Astrocyte (in vitro differentiated cells and primary cell): ENCODE measurements around the gene RPS5. TPM values are rescaled to one million over a fixed set of nuclear protein-coding genes. Genes with fewer than 3 reads are reported as not detected.
A peak's percentile ranks its signal among the peaks of the same experiment; 100 is the strongest.

Source experiments
- DNase-seq: peaks from one replicate; pipeline ENCODE4 v3.0.0-alpha.2; 2010; ENCODE audit warnings: low read depth
- FAIRE-seq: peaks from 2 replicates; lab custom pipeline; 2011; peaks lifted over from hg19 to GRCh38; lab: Jason Lieb, UNC
- H2AFZ ChIP-seq: 2 replicates; pipeline ENCODE4 v1.6.0; 2012; ENCODE audit warnings: low read depth, low read length, inconsistent platforms
- H3K27ac ChIP-seq: 2 replicates; pipeline ENCODE4 v1.5.1; 2011; ENCODE audit warnings: low read depth, low read length, inconsistent platforms
- H3K27me3 ChIP-seq: 2 replicates; pipeline ENCODE4 v1.6.0; 2011; ENCODE audit warnings: low read length, inconsistent platforms; ENCODE audit not compliant: insufficient read depth
- H3K36me3 ChIP-seq: 2 replicates; pipeline ENCODE4 v1.5.1; 2011; ENCODE audit warnings: low read length, inconsistent platforms; ENCODE audit not compliant: insufficient read depth
- H3K4me1 ChIP-seq: 2 replicates; pipeline ENCODE4 v1.5.1; 2011; ENCODE audit warnings: low read length, inconsistent platforms; ENCODE audit not compliant: insufficient read depth
- H3K4me2 ChIP-seq: 2 replicates; pipeline ENCODE4 v1.6.0; 2012; ENCODE audit warnings: low read length, inconsistent platforms
- H3K4me3 ChIP-seq: 2 replicates; pipeline ENCODE4 v1.5.1; 2011; ENCODE audit warnings: low read depth, mild to moderate bottlenecking, low read length, inconsistent platforms; ENCODE audit not compliant: insufficient read depth
- H3K79me2 ChIP-seq: 2 replicates; pipeline ENCODE4 v1.6.0; 2012; ENCODE audit warnings: mild to moderate bottlenecking, low read length, inconsistent platforms; ENCODE audit not compliant: insufficient read depth
- H3K9ac ChIP-seq: 2 replicates; pipeline ENCODE4 v1.6.0; 2012; ENCODE audit warnings: mild to moderate bottlenecking, low read length, inconsistent platforms
- H3K9me3 ChIP-seq: 2 replicates; pipeline ENCODE4 v1.5.1; 2012; ENCODE audit warnings: low read depth, mild to moderate bottlenecking, low read length, inconsistent platforms; ENCODE audit not compliant: insufficient read depth
- H4K20me1 ChIP-seq: 2 replicates; pipeline ENCODE4 v1.6.0; 2012; ENCODE audit warnings: low read length, inconsistent platforms; ENCODE audit not compliant: insufficient read depth
- H3K27ac Mint-ChIP-seq: one replicate; pipeline ENCODE4 v1.8.0; 2021; ENCODE audit warnings: mild to moderate bottlenecking, mixed read lengths; ENCODE audit not compliant: unreplicated experiment
- H3K27me3 Mint-ChIP-seq: one replicate; pipeline ENCODE4 v1.8.0; 2021; ENCODE audit warnings: low read depth, mixed read lengths; ENCODE audit not compliant: unreplicated experiment
- H3K36me3 Mint-ChIP-seq: one replicate; pipeline ENCODE4 v1.8.0; 2021; ENCODE audit warnings: low read depth, mixed read lengths; ENCODE audit not compliant: unreplicated experiment
- H3K4me1 Mint-ChIP-seq: one replicate; pipeline ENCODE4 v1.8.0; 2021; ENCODE audit warnings: low read depth, mixed read lengths; ENCODE audit not compliant: unreplicated experiment
- H3K4me3 Mint-ChIP-seq: one replicate; pipeline ENCODE4 v1.8.0; 2021; ENCODE audit warnings: mild to moderate bottlenecking, moderate library complexity, mixed read lengths; ENCODE audit not compliant: unreplicated experiment
- H3K9me3 Mint-ChIP-seq: one replicate; pipeline ENCODE4 v1.8.0; 2021; ENCODE audit warnings: mild to moderate bottlenecking, mixed read lengths; ENCODE audit not compliant: unreplicated experiment
- EZH2 ChIP-seq: IDR thresholded peaks from 2 replicates; pipeline ENCODE4 v1.6.1; 2012; ENCODE audit warnings: mild to moderate bottlenecking, low read length, inconsistent platforms; ENCODE audit not compliant: insufficient read depth
- total RNA-seq: library from RNA; stranded (reverse); gene quantifications from 2 replicates; pipeline ENCODE4 v1.2.1, GENCODE V29; 2021
- TF ChIP-seq, protein P1 (sequence below): IDR thresholded peaks from 2 replicates; pipeline ENCODE4 v1.5.1; 2011; ENCODE audit warnings: low read depth, mild to moderate bottlenecking, inconsistent platforms, low read length, moderate library complexity; ENCODE audit not compliant: insufficient read depth

The RPS5 gene
- total RNA-seq, 1 donor from 2014 or later: 891 TPM

DNA sequence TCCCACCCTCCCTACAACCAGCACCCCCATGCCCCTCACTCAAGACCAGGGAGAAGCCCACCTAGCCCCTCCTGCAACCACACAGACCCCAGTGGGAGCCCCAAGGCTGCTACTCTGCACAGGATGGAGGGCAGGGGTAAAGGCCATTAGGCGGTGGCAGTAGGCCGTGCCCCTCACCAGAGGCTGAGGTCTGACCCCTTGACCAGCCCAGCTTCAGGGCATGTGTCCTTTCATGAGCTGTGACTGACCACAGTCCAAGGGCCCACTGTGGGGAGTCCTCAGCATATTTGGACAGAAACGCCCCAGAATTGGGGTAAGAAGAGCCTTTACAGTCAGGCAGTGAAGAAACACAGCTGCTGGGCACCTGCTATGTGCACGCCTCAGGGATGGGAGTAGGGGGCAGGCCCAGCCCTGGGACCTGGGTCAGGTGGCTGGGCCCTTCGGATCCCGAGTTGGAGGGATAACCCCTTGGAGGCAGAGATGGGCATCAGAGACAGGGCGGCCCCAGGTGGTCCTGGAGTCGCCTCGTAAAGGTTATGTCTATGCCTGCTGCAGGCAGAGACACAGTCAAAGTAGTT is 1.7 kb upstream of the RPS5 start:
- Histone ChIP-seq H3K9me3 (no peaks in the 10 kb centered on the region), H3K4me3 (no peak overlapping the region), H3K4me1 (peaks cover 24% of the 10 kb centered on the region), H3K79me2 (peaks cover 56% of the 10 kb centered on the region), H3K4me2 (peak overlapping the region; percentile 95), H4K20me1 (peaks cover 28% of the 10 kb centered on the region), H3K27me3 (no peaks in the 10 kb centered on the region), H3K9ac (peak overlapping the region; percentile 90), H3K36me3 (peaks cover 11% of the 10 kb centered on the region), H3K27ac (no peak overlapping the region), H2AFZ (peak overlapping the region; percentile 82)
- TF ChIP-seq, protein P1, sequence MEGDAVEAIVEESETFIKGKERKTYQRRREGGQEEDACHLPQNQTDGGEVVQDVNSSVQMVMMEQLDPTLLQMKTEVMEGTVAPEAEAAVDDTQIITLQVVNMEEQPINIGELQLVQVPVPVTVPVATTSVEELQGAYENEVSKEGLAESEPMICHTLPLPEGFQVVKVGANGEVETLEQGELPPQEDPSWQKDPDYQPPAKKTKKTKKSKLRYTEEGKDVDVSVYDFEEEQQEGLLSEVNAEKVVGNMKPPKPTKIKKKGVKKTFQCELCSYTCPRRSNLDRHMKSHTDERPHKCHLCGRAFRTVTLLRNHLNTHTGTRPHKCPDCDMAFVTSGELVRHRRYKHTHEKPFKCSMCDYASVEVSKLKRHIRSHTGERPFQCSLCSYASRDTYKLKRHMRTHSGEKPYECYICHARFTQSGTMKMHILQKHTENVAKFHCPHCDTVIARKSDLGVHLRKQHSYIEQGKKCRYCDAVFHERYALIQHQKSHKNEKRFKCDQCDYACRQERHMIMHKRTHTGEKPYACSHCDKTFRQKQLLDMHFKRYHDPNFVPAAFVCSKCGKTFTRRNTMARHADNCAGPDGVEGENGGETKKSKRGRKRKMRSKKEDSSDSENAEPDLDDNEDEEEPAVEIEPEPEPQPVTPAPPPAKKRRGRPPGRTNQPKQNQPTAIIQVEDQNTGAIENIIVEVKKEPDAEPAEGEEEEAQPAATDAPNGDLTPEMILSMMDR: no peak
- TF ChIP-seq EZH2: no peak
- Mint-ChIP-seq H3K9me3 (no peaks in the 10 kb centered on the region), H3K36me3 (peaks cover 10% of the 10 kb centered on the region), H3K4me1 (peaks cover 21% of the 10 kb centered on the region), H3K27me3 (no peaks in the 10 kb centered on the region), H3K27ac (peak overlapping the region; percentile 77), H3K4me3 (peak overlapping the region; percentile 99)
- DNase-seq (no peak), FAIRE-seq (no peak)

DNA sequence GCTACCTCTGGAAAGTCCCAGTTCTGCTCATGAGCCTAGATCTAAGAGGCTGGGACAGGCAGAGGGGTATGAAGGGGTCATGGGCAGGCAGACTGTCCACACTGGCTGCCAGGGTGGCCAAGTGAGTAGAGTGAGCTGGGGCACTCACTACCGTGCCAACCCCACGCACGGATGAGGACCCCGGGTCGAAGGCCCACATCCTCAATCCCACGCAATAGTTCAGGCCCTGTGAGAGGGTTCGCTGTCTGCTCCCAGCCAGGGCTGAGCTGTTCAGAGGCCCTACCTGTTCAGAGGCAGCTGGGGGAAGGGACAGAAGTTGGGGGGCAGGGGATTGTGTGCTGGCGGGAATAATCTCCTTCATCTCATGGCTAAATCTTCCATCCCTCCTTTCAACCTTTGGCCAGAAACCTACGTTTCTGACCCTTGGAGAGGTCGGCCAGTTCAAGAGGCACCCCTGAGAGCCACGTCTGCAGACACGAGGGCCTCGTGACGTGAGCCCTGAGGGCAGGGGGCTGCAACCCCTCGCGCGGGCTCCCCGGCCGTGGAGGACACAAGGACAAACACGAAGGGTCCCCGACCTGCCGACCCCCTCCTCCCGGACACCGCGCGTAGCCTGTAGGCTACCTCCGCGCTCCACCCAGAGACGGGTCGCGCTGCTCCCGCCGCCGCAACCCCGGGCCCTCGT is 1.0 kb upstream of the RPS5 start:
- Histone ChIP-seq H4K20me1 (peaks cover 34% of the 10 kb centered on the region), H3K27ac (peak overlapping the region; percentile 94), H3K4me3 (peak overlapping the region; percentile 93), H3K4me2 (peak overlapping the region; percentile 95), H3K9me3 (no peaks in the 10 kb centered on the region), H3K36me3 (peaks cover 16% of the 10 kb centered on the region), H3K79me2 (peaks cover 63% of the 10 kb centered on the region), H2AFZ (peak overlapping the region; percentile 82), H3K27me3 (no peaks in the 10 kb centered on the region), H3K4me1 (peaks cover 24% of the 10 kb centered on the region), H3K9ac (peak overlapping the region; percentile 90)
- Mint-ChIP-seq H3K4me1 (peaks cover 24% of the 10 kb centered on the region), H3K36me3 (peaks cover 10% of the 10 kb centered on the region), H3K4me3 (peak overlapping the region; percentile 99), H3K27ac (peak overlapping the region; percentile 100), H3K27me3 (no peaks in the 10 kb centered on the region), H3K9me3 (no peaks in the 10 kb centered on the region)
- TF ChIP-seq, protein P1: no peak
- no peak for TF ChIP-seq EZH2
- FAIRE-seq (no peak), DNase-seq (no peak)
